IPS-18c (cell line): ENCODE data around the gene PIGQ.

Experiments used
- H3K4me3 ChIP-seq: 2 replicates; pipeline ENCODE4 v1.7.0; 2013; ENCODE audit warnings: low read depth, mild to moderate bottlenecking, low read length, moderate library complexity; ENCODE audit not compliant: insufficient read depth
- H3K9me3 ChIP-seq: one replicate; pipeline ENCODE4 v1.6.1; 2013; ENCODE audit warnings: mild to moderate bottlenecking, low read length, moderate library complexity; ENCODE audit not compliant: control insufficient read depth, insufficient read depth

Gene PIGQ

DNA sequence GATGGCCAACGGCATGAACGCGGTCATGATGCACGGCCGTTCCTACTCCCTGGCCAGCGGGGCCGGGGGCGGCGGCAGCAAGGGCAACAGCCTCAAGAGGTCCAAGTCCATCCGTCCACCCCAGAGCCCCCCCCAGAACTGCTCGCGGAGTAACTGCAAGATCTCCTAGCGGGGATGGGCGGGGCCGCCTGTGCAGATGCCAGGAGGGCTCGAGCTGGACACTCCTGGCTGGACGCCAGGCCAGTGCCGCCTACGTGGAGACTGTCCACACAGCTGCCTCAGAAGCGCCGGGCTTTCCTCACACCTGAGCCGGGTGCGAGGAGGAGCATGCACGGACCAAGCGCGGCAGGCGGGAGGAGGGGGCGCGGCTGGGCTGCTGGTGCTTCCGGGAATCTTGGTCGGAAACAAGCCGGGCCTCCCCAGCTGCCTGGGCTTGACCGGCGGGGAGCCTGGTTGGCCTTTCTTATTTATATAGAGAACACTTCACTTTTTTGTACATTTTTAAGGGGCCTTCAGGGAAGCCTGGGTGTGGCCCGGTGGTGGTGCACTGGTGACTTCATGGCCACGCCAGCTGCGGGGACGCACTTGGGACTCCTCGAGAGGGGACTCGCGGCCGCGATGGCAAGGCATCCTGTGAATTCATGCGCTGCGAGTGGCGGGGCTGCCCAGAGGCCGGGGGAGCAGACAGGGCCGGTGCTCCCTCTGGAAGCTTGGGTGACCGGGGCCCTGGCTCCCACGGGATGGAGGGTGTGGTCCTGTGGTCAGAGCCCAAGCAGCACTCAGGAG is 57.9 kb downstream of the PIGQ start:
- Histone ChIP-seq H3K4me3 (no peak overlapping the region), H3K9me3 (no peaks in the 10 kb centered on the region)

DNA sequence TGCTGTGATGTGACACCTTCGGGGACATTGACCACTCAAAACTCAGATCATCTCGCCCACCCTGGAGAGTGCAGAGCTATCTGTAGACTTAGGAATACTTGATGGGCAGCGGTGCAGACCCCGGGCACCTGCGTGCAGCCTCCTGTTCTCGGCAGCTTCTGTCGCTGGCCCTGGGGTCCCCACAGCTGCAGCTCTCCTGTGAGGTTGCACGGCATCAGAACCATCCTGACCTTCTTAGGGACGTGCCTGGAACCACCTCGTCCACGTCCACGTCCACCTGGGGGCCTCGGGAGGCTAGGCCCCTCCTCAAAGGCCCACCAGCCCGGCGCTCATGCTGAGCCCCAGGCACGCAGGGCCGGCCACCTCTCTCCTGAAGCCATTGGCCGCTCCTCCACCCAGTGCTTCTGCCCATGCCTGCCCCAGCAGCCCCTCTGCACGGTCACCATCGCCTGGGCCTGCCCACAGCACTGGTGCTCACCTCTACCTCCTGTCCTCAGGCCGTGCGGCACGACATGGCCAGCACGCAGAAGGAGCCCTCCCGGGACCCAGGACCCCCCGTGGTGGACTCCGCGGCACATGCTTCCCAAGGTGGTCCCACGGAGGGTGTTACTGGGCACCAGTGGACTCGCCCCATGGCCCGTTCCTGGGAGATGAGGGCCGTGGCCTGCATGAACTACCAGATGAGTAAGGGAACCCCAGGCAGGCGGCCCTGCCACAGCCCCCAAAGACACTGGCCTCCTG is 58.7 kb downstream of the PIGQ start:
- no peaks in the 10 kb centered on the region for H3K9me3 ChIP-seq
- H3K4me3 ChIP-seq, result no peak overlapping the region

DNA sequence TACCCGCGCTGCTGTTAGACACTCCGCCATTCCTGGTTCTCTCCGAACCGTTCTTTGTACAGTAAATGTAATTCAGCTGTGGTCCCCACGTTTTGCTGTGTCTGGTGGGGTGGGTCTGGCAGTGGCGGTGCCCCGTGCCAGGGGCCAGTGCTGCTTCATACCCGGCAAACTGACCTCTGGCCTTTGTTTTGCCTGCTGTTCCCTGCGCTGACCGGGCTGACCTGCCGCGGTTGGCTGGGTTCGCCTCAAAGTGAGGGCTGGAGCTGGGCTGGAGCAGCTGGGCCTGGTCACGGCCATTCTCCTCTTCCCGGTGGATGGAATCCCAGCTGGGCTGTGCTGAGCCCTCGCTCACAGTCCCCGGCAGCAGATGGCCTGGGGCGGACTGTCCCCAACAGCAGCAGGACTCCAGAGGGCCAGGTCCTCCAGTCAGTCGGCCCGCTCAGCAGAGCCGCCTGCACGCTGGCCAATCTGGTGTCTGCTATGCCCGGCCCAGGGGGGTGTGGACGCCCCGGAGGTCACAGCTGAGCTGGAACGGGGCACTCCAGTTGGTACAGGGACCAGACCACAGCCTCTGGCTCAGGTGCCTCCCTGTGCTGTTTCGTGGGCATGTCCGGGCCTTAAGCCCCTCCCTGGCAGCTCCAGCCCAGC is 59.5 kb downstream of the PIGQ start:
- Histone ChIP-seq H3K9me3 (no peaks in the 10 kb centered on the region), H3K4me3 (no peak overlapping the region)

DNA sequence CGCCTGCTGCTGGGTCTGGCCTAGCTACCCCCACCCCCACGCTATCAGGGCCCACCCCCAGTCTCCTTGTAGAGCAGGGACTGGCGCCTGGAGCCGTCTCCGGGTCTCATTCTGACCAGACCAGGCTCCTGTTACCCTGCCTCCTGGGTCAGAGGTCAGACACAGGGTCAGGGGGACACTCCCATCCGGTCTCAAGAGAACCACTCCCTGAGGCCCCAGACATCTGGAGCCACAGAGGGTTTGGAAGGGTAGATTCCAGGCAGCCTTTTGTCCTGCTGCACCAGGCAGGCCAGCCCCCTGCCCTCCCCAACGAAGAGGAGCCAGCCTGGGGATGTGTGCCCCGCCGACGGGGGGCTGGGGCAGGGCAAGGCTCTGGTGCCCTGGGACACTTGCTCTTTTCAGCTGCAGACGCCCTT is 60.1 kb downstream of the PIGQ start:
- no peak overlapping the region for H3K4me3 ChIP-seq
- no peaks in the 10 kb centered on the region for H3K9me3 ChIP-seq

DNA sequence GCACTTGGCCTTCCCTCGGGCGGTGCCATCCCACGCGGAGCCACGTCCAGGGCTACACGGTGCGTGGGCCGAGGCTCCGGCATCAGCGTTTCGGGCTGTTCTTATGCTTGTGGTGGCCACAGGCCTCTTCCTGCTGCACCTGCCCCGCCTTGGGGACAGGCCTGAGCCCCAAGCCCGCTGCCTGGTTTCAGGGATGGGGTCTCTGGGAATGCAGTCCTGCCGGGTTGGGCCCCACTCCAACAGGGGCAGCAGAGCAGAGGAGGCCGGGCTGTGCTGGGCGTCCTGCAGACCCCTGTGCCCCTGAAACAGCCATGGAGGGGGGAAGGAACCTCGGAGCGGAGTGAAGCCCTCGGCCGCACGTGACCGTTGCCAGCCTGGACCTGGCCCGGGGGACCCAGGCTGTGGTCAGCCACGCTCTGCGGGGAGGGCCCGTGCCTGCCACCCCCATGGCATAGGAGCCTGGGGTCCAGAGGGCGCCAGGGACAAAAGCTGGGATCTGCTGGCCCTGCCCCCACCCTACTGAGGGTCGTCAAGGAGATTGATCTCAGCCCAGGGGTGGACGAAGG is 60.6 kb downstream of the PIGQ start:
- no peak overlapping the region; the same call in 1 of the 2 replicates for H3K4me3 ChIP-seq
- no peaks in the 10 kb centered on the region for H3K9me3 ChIP-seq

DNA sequence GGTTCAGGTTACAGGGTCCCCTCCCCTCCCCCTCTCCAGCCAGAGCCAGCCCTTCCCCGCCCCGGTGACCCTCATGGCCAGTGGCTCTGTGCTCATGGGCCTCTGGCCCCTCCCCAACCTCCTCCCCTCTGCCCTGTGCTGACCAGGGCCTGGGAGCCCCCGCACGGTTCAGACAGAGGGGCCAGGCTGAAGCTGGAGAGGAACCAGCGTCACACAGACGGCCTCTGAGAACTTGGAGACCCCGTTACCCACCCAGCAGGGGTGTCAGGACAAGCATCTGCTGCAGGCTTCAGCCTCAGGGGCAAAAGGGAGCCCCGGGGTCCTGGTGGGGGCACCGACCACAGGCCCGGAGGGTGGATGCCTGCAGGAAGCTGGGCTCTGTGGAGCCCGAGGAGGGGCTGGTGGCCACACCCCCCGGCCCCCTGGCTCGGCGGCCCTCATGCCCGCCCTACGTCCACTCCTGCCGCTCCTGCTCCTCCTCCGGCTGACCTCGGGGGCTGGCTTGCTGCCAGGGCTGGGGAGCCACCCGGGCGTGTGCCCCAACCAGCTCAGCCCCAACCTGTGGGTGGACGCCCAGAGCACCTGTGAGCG is 61.1 kb downstream of the PIGQ start, which contains the start of gene WFIKKN1:
TSS of gene WFIKKN1 (plus strand) at position 171 of the 591 bp plus-strand sequence. CDS start at position 440, 269 bp downstream.
- H3K4me3 ChIP-seq, result peak within 1 kb of the TSS; percentile 48
- no peaks in the 10 kb centered on the region for H3K9me3 ChIP-seq

DNA sequence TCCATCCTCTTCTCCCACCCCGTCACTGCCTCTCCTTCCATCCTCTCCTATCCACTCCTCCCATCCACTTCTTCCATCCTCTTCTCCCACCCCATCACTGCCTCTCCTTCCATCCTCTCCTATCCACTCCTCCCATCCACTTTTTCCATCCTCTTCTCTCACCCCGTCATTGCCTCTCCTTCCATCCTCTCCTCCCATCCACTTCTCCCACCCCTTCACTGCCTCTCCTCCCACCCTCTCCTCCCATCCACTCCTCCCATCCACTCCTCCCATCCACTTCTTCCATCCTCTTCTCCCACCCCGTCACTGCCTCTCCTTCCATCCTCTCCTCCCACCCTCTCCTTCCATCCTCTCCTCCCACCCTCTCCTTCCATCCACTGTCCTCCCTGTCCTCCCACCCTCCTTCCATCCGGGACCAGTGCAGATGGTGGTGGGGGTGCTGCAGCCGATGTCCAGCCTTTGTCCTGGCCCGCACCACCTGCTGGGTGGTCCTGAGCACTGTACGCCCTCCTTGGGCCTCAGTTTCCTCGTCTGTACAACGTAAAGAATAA is 62.1 kb downstream of the PIGQ start:
- Histone ChIP-seq H3K4me3 (no peak overlapping the region), H3K9me3 (no peaks in the 10 kb centered on the region)

DNA sequence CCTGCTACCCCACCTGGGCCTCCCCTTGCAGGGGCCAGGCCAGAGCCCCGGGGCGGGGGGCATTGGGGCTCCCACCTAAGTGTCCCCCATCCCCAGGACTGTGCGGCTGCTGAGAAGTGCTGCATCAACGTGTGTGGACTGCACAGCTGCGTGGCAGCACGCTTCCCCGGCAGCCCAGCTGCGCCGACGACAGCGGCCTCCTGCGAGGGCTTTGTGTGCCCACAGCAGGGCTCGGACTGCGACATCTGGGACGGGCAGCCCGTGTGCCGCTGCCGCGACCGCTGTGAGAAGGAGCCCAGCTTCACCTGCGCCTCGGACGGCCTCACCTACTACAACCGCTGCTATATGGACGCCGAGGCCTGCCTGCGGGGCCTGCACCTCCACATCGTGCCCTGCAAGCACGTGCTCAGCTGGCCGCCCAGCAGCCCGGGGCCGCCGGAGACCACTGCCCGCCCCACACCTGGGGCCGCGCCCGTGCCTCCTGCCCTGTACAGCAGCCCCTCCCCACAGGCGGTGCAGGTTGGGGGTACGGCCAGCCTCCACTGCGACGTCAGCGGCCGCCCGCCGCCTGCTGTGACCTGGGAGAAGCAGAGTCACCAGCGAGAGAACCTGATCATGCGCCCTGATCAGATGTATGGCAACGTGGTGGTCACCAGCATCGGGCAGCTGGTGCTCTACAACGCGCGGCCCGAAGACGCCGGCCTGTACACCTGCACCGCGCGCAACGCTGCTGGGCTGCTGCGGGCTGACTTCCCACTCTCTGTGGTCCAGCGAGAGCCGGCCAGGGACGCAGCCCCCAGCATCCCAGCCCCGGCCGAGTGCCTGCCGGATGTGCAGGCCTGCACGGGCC is 62.9 kb downstream of the PIGQ start:
- Histone ChIP-seq H3K4me3 (no peak overlapping the region), H3K9me3 (no peaks in the 10 kb centered on the region)

DNA sequence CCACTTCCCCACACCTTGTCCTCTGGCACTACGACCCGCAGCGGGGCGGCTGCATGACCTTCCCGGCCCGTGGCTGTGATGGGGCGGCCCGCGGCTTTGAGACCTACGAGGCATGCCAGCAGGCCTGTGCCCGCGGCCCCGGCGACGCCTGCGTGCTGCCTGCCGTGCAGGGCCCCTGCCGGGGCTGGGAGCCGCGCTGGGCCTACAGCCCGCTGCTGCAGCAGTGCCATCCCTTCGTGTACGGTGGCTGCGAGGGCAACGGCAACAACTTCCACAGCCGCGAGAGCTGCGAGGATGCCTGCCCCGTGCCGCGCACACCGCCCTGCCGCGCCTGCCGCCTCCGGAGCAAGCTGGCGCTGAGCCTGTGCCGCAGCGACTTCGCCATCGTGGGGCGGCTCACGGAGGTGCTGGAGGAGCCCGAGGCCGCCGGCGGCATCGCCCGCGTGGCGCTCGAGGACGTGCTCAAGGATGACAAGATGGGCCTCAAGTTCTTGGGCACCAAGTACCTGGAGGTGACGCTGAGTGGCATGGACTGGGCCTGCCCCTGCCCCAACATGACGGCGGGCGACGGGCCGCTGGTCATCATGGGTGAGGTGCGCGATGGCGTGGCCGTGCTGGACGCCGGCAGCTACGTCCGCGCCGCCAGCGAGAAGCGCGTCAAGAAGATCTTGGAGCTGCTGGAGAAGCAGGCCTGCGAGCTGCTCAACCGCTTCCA is 63.7 kb downstream of the PIGQ start:
- Histone ChIP-seq H3K4me3 (no peak overlapping the region), H3K9me3 (no peaks in the 10 kb centered on the region)
